Transverse colon (tissue), 4 donors: ENCODE data around the gene AGBL4. TPM values are rescaled to one million over a fixed set of nuclear protein-coding genes. Genes with fewer than 3 reads are reported as not detected.

Experiments used
- DNase-seq: peaks from one replicate; pipeline ENCODE4 v3.0.0-alpha.2; 2019
- H3K27ac ChIP-seq, 4 donors: fragments of 200-600 bp; sonication (generic); 2 replicates each; pipeline ENCODE4 v1.5.1; 2016 to 2018; ENCODE audit warnings: inconsistent platforms in 4 of 4
- H3K27me3 ChIP-seq: fragments of 200-600 bp; sonication (generic); 2 replicates; pipeline ENCODE4 v1.5.1; 2017; ENCODE audit warnings: inconsistent platforms
- H3K36me3 ChIP-seq, 4 donors: fragments of 200-600 bp; sonication (generic); 2 replicates each; pipeline ENCODE4 v1.5.1; 2017 to 2019; ENCODE audit warnings: inconsistent platforms in 4 of 4
- H3K4me1 ChIP-seq, 4 donors: fragments of 200-600 bp; sonication (generic); 2 replicates each; pipeline ENCODE4 v1.5.1; 2017 to 2020; ENCODE audit warnings: inconsistent platforms in 4 of 4
- H3K4me3 ChIP-seq, 4 donors: fragments of 200-600 bp; sonication (generic); 1 replicate in 1 of 4; 2 replicates in 3 of 4; pipeline versions ENCODE4 v1.5.1 to v1.6.1; 2017 to 2019; ENCODE audit warnings: inconsistent platforms in 4 of 4
- H3K9me3 ChIP-seq, 2 donors: fragments of 200-600 bp; sonication (generic); 2 replicates each; pipeline ENCODE4 v1.5.1; 2017 to 2019; ENCODE audit warnings: inconsistent platforms in 2 of 2
- EP300 ChIP-seq: sonication (generic); formaldehyde crosslinking; IDR thresholded peaks from one replicate; pipeline ENCODE4 v1.6.1; 2017; ENCODE audit warnings: antibody characterized with exemption, low read depth
- POLR2A ChIP-seq: fragments of 450-650 bp; IDR thresholded peaks from one replicate; pipeline ENCODE4 v1.6.1; 2016; ENCODE audit warnings: antibody characterized with exemption, mild to moderate bottlenecking, moderate library complexity
- POLR2AphosphoS5 ChIP-seq, 3 donors: sonication (generic); formaldehyde crosslinking; IDR thresholded peaks; one replicate each; pipeline ENCODE4 v1.6.1; 2016; ENCODE audit warnings: antibody characterized with exemption in 3 of 3
- WGBS, 2 donors: methylation state at CpG; one replicate each; pipeline ENCODE4 v1.1.5; 2018; ENCODE audit warnings: low coverage in 1 of 2; 5-methylcytosine and 5-hydroxymethylcytosine counted together
- in situ Hi-C, 4 donors: fragments of 200-750 bp; cut with MboI; loops; one replicate each; pipeline versions ENCODE4 v1.15.0 to v1.15.1; 2017; ENCODE audit warnings: low sequenced_read_pairs in 3 of 4, low pct_ligation_motif_present in 1 of 4, low pct_unique_long_range_greater_than_20kb in 1 of 4
- intact Hi-C: fragments of 100-400 bp; cut with DNase I; formaldehyde crosslinking; loops from one replicate; pipeline ENCODE4 v1.15.1; 2023; ENCODE audit warnings: low total_unique reads
- total RNA-seq, 4 donors: library from RNA; depleted of rRNA; stranded (reverse); fragments of >200 nt; gene quantifications; one replicate each; pipeline ENCODE4 v1.1.0, GENCODE V29; 2016
- TF ChIP-seq, protein P1 (sequence below), 5 experiments: fragments of 200-600 bp in 3 of 5; fragments of 450-650 bp in 2 of 5; sonication (generic) in 3 of 5; IDR thresholded peaks; 1 replicate in 2 of 5; 2 replicates in 3 of 5; pipeline ENCODE4 v1.5.1; 2016 to 2017; ENCODE audit warnings: antibody characterized with exemption in 5 of 5, inconsistent platforms in 3 of 5, mild to moderate bottlenecking in 2 of 5, moderate library complexity in 1 of 5

The AGBL4 gene
- total RNA-seq, 4 donors from 2014 or later: 0.82 TPM; not detected in 3

DNA sequence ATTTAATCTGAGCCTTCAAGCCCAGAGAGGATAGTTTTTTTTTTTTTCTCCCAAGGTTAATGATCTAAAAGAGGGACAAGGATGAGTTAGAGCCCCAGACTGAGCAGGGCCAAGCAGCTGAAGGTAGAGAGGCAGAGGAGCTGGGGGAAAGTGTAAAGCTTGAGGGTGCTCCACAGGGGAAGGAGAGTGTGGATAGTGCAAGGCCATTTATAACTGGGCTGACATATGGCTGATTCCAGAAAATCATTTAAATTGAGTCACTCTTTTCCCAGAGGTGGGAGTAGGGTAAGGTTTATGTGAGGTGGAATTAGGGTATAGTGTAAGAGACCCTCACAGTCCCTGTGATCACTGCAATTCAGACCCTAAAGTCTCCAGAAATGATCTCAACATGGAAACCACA is 1302.8 kb downstream of the AGBL4 start:
- H3K4me1 ChIP-seq: no peaks in the 10 kb centered on the region
- intact Hi-C loops: no loop called here
- TF ChIP-seq POLR2A (no peak), EP300 (no peak), POLR2AphosphoS5 (IDR thresholded peaks at IDR 0.05) (no peak)
- TF ChIP-seq, protein P1, sequence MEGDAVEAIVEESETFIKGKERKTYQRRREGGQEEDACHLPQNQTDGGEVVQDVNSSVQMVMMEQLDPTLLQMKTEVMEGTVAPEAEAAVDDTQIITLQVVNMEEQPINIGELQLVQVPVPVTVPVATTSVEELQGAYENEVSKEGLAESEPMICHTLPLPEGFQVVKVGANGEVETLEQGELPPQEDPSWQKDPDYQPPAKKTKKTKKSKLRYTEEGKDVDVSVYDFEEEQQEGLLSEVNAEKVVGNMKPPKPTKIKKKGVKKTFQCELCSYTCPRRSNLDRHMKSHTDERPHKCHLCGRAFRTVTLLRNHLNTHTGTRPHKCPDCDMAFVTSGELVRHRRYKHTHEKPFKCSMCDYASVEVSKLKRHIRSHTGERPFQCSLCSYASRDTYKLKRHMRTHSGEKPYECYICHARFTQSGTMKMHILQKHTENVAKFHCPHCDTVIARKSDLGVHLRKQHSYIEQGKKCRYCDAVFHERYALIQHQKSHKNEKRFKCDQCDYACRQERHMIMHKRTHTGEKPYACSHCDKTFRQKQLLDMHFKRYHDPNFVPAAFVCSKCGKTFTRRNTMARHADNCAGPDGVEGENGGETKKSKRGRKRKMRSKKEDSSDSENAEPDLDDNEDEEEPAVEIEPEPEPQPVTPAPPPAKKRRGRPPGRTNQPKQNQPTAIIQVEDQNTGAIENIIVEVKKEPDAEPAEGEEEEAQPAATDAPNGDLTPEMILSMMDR (IDR thresholded peaks at IDR 0.05): no peak
- H3K27me3 ChIP-seq: no peaks in the 10 kb centered on the region
- H3K36me3 ChIP-seq: no peaks in the 10 kb centered on the region
- no peak overlapping the region for H3K4me3 ChIP-seq
- no peaks in the 10 kb centered on the region for H3K9me3 ChIP-seq
- in situ Hi-C loops: no loop called here
- DNase-seq: no peak
- H3K27ac ChIP-seq: no peak overlapping the region

DNA sequence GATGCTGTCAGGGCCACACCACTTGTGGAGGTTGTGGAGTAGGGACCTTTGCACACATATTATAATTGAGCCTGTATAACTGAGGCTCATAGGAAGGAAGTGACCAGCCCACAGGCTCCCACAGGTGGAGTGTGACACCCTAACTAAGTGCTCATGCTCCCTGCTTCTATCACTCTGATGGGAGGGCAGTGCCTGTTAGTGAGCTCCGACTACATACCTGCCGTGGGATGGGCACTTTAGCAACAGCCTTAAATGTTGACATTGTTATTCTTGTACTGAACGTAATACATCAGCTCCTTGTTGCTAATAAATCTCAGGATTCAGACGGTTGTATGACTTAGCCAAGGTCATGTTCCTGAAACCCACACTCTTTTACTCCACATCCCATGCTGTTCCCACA is 1305.0 kb downstream of the AGBL4 start:
- WGBS, 2 donors: 63% methylated on average over 4 of the region's 4 CpGs; no CpG with 5 or more reads in 1 of the 2 donors
- no peaks in the 10 kb centered on the region for H3K27me3 ChIP-seq
- H3K4me3 ChIP-seq: no peak overlapping the region
- H3K9me3 ChIP-seq: no peaks in the 10 kb centered on the region
- TF ChIP-seq POLR2AphosphoS5 (IDR thresholded peaks at IDR 0.05) (no peak), POLR2A (no peak), EP300 (no peak)
- TF ChIP-seq, protein P1 (IDR thresholded peaks at IDR 0.05): no peak
- H3K36me3 ChIP-seq: no peaks in the 10 kb centered on the region
- DNase-seq: no peak
- intact Hi-C loops: no loop called here
- H3K27ac ChIP-seq: no peak overlapping the region
- in situ Hi-C loops: no loop called here
- no peaks in the 10 kb centered on the region for H3K4me1 ChIP-seq

DNA sequence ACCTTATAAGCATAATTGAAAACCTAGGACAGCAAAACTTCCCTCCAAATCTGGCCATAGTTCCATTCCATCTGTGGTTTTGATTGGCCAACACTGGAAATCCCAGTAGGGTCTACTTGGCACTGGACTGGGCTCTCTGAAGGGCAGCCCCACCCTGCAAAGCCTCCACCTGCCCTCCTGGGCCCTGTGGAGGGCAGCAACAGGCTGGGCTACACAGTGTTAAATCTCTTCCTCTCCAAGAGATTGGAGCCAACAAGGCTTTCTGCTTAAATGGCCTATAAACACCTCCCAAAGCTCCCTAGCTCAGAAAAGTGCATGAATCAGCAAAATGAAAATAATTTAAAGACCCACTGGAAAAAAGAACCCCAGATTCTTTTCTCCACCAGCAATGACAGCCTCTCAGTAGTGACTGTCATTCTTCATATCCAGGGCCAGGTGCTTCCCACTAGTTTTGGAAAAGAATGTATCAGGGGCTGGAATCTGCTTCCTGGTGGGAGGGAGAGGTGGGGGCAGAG is 1305.6 kb downstream of the AGBL4 start:
- Histone ChIP-seq H3K36me3 (no peaks in the 10 kb centered on the region), H3K27ac (no peak overlapping the region), H3K9me3 (no peaks in the 10 kb centered on the region), H3K4me1 (no peaks in the 10 kb centered on the region), H3K27me3 (no peaks in the 10 kb centered on the region), H3K4me3 (no peak overlapping the region)
- intact Hi-C loops (no loop called here), in situ Hi-C loops (no loop called here)
- no peak for TF ChIP-seq POLR2A
- TF ChIP-seq, protein P1 (IDR thresholded peaks at IDR 0.05): no peak
- no peak for TF ChIP-seq EP300
- no peak for TF ChIP-seq POLR2AphosphoS5 (IDR thresholded peaks at IDR 0.05)
- no peak for DNase-seq

DNA sequence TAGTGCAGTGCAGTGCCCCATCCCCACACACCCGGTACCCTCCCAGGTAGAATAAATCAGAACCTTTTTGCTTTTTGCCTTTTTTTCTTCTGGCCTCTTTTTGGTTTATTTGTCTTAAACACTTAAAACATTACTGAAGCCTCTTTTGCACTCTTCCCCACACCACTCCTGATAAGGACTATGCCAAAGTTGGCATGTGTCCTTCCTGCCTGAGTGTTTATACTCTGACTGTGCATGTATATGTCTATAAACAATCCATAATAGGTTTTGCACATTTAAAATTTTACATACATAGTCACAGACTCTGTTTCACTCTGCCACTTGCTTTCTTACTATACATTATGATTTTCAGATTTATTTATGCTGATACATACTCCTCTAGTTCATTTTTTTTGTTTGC is 1306.7 kb downstream of the AGBL4 start:
- Histone ChIP-seq H3K4me1 (no peaks in the 10 kb centered on the region), H3K36me3 (no peaks in the 10 kb centered on the region), H3K27ac (no peak overlapping the region), H3K9me3 (no peaks in the 10 kb centered on the region), H3K4me3 (no peak overlapping the region), H3K27me3 (no peaks in the 10 kb centered on the region)
- intact Hi-C loops (no loop called here), in situ Hi-C loops (no loop called here)
- DNase-seq: no peak
- WGBS, 2 donors: 80 to 93% methylated on average over 1 of the region's 1 CpG
- TF ChIP-seq EP300 (no peak), POLR2AphosphoS5 (IDR thresholded peaks at IDR 0.05) (no peak), POLR2A (no peak)
- TF ChIP-seq, protein P1 (IDR thresholded peaks at IDR 0.05): no peak
